ENCODE results near the gene KIRREL2. TPM values are rescaled to one million over a fixed set of nuclear protein-coding genes. Genes with fewer than 3 reads are reported as not detected.

The KIRREL2 gene
- total and polyA plus RNA-seq, 2 donors (not counting 1 experiment from before 2014, with no cell fraction given): not detected

GRCh38 chr19:35888398-35888797 lies 31.7 kb downstream of the KIRREL2 start:
- POLR2A ChIA-PET: interaction anchor here (0.7 to 1.3 kb wide), 2 partner anchors 41 to 43 kb away, joined by 3 to 4 read pairs; no protein-coding TSS in a partner anchor
- H3K4me3 Mint-ChIP-seq: no peak overlapping the region
- CTCF ChIA-PET: interaction anchor here (0.7 to 1.3 kb wide), 2 partner anchors 43 to 71 kb away, joined by 4 to 5 read pairs; no protein-coding TSS in a partner anchor
- no peak for TF ChIP-seq EZH2 (IDR thresholded peaks at IDR 0.05; ENCODE audit: borderline replicate concordance, insufficient read depth, low read depth, low read length, poor library complexity, severe bottlenecking)
- TF ChIP-seq, protein P1, sequence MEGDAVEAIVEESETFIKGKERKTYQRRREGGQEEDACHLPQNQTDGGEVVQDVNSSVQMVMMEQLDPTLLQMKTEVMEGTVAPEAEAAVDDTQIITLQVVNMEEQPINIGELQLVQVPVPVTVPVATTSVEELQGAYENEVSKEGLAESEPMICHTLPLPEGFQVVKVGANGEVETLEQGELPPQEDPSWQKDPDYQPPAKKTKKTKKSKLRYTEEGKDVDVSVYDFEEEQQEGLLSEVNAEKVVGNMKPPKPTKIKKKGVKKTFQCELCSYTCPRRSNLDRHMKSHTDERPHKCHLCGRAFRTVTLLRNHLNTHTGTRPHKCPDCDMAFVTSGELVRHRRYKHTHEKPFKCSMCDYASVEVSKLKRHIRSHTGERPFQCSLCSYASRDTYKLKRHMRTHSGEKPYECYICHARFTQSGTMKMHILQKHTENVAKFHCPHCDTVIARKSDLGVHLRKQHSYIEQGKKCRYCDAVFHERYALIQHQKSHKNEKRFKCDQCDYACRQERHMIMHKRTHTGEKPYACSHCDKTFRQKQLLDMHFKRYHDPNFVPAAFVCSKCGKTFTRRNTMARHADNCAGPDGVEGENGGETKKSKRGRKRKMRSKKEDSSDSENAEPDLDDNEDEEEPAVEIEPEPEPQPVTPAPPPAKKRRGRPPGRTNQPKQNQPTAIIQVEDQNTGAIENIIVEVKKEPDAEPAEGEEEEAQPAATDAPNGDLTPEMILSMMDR (IDR thresholded peaks at IDR 0.05): no peak
- H3K4me1 Mint-ChIP-seq: peaks cover 17% of the 10 kb centered on the region
- intact Hi-C loops (cut with micrococcal nuclease): no loop called here
- no peaks in the 10 kb centered on the region for H3K27me3 Mint-ChIP-seq
- Histone ChIP-seq H3K27ac (ENCODE audit: low read length in 2 of 2) (no peak overlapping the region), H3K9me3 (ENCODE audit: control extremely low read depth in 1 of 3, control insufficient read depth in 2 of 3, insufficient read depth in 1 of 3, low read length in 2 of 3) (no peaks in the 10 kb centered on the region), H3K79me2 (ENCODE audit: control insufficient read depth, insufficient read depth, low read length) (peaks cover 2% of the 10 kb centered on the region), H3K27me3 (replicated peaks in 1 of 4; ENCODE audit: control extremely low read depth in 1 of 4, control insufficient read depth in 3 of 4, insufficient read depth in 4 of 4, low read length in 3 of 4) (no peaks in the 10 kb centered on the region), H3K36me3 (replicated peaks in 1 of 2; ENCODE audit: control extremely low read depth in 1 of 2, control insufficient read depth in 1 of 2, extremely low read depth in 1 of 2, insufficient read depth in 2 of 2, low read length in 1 of 2) (peaks cover 11 to 66% of the 10 kb centered on the region in 2 experiments), H3K4me2 (replicated peaks; ENCODE audit: low read depth, low read length, poor library complexity, severe bottlenecking) (no peak overlapping the region), H3K9ac (ENCODE audit: low read length) (no peak overlapping the region), H2AFZ (ENCODE audit: insufficient read depth, low read depth, low read length, poor library complexity, severe bottlenecking) (no peak overlapping the region), H3K4me3 (ENCODE audit: control extremely low read depth in 1 of 5, extremely low read depth in 1 of 5, insufficient read depth in 1 of 5, low read depth in 2 of 5, low read length in 4 of 5) (no peak overlapping the region), H4K20me1 (ENCODE audit: control insufficient read depth, insufficient read depth, low read length, poor library complexity, severe bottlenecking) (peaks cover 69% of the 10 kb centered on the region), H3K4me1 (ENCODE audit: control insufficient read depth in 2 of 2, insufficient read depth in 2 of 2, low read length in 2 of 2) (no peaks in the 10 kb centered on the region)
- ATAC-seq (ENCODE audit: low read depth) (no peak), DNase-seq (peak; percentile 54)
- H3K27ac Mint-ChIP-seq: peak overlapping the region; percentile 60
- H3K9me3 Mint-ChIP-seq (ENCODE audit: insufficient read depth): no peaks in the 10 kb centered on the region
- 98% methylated on average over 9 of the region's 9 CpGs for WGBS (ENCODE audit: insufficient coverage)

GRCh38 chr19:35889370-35890112 lies 32.8 kb downstream of the KIRREL2 start:
- CTCF ChIA-PET: interaction anchor here (1.0 kb wide), 1 partner anchor 43 kb away, joined by 3 read pairs; no protein-coding TSS in a partner anchor
- ATAC-seq (ENCODE audit: low read depth): no peak
- no peak overlapping the region for H3K4me3 ChIP-seq (ENCODE audit: control extremely low read depth in 1 of 5, extremely low read depth in 1 of 5, insufficient read depth in 1 of 5, low read depth in 2 of 5, low read length in 4 of 5)
- no peak overlapping the region for H3K9ac ChIP-seq (ENCODE audit: low read length)
- H4K20me1 ChIP-seq (ENCODE audit: control insufficient read depth, insufficient read depth, low read length, poor library complexity, severe bottlenecking): peaks cover 81% of the 10 kb centered on the region
- H2AFZ ChIP-seq (ENCODE audit: insufficient read depth, low read depth, low read length, poor library complexity, severe bottlenecking): no peak overlapping the region
- H3K27me3 Mint-ChIP-seq: no peaks in the 10 kb centered on the region
- H3K79me2 ChIP-seq (ENCODE audit: control insufficient read depth, insufficient read depth, low read length): peaks cover 6% of the 10 kb centered on the region
- WGBS (ENCODE audit: insufficient coverage): 97% methylated on average over 13 of the region's 18 CpGs
- intact Hi-C loops (cut with micrococcal nuclease): no loop called here
- no peak overlapping the region for H3K4me3 Mint-ChIP-seq
- H3K27me3 ChIP-seq (replicated peaks in 1 of 4; ENCODE audit: control extremely low read depth in 1 of 4, control insufficient read depth in 3 of 4, insufficient read depth in 4 of 4, low read length in 3 of 4): no peaks in the 10 kb centered on the region
- DNase-seq: peak; percentile 65
- H3K9me3 Mint-ChIP-seq (ENCODE audit: insufficient read depth): no peaks in the 10 kb centered on the region
- no peaks in the 10 kb centered on the region for H3K4me1 ChIP-seq (ENCODE audit: control insufficient read depth in 2 of 2, insufficient read depth in 2 of 2, low read length in 2 of 2)
- H3K4me2 ChIP-seq (replicated peaks; ENCODE audit: low read depth, low read length, poor library complexity, severe bottlenecking): no peak overlapping the region
- H3K27ac Mint-ChIP-seq: peak overlapping the region; percentile 29
- POLR2A ChIA-PET: interaction anchor here (0.6 to 1.1 kb wide), 3 partner anchors 16 to 52 kb away, joined by 3 to 4 read pairs (median 3); no protein-coding TSS in a partner anchor
- peaks cover 11% of the 10 kb centered on the region for H3K4me1 Mint-ChIP-seq
- H3K9me3 ChIP-seq (ENCODE audit: control extremely low read depth in 1 of 3, control insufficient read depth in 2 of 3, insufficient read depth in 1 of 3, low read length in 2 of 3): no peaks in the 10 kb centered on the region
- TF ChIP-seq, protein P1 (IDR thresholded peaks at IDR 0.05): no peak
- no peak for TF ChIP-seq EZH2 (IDR thresholded peaks at IDR 0.05; ENCODE audit: borderline replicate concordance, insufficient read depth, low read depth, low read length, poor library complexity, severe bottlenecking)
- H3K27ac ChIP-seq (ENCODE audit: low read length in 2 of 2): no peak overlapping the region
- H3K36me3 ChIP-seq (replicated peaks in 1 of 2; ENCODE audit: control extremely low read depth in 1 of 2, control insufficient read depth in 1 of 2, extremely low read depth in 1 of 2, insufficient read depth in 2 of 2, low read length in 1 of 2): peaks cover 12 to 75% of the 10 kb centered on the region in 2 experiments

Data from B cell (primary cell).